ENCODE data around the gene WWC2. TPM values are rescaled to one million over a fixed set of nuclear protein-coding genes. Genes with fewer than 3 reads are reported as not detected.

The WWC2 gene
- total and polyA plus RNA-seq, 2 donors (not counting 3 experiments of a cell fraction or from before 2014, with no cell fraction given): 12.9 to 52.2 TPM

GRCh38 chr4:183144787-183145186 is 45.7 kb downstream of the WWC2 start:
- H3K9ac ChIP-seq (replicated peaks; ENCODE audit: extremely low read depth, insufficient read depth, low read length): no peak overlapping the region
- no peaks in the 10 kb centered on the region for H3K36me3 ChIP-seq (ENCODE audit: control insufficient read depth in 2 of 2, extremely low read depth in 1 of 2, insufficient read depth in 2 of 2, low read length in 2 of 2)
- H2AFZ ChIP-seq (ENCODE audit: low read depth, low read length): no peak overlapping the region
- no peak for TF ChIP-seq EZH2 (IDR thresholded peaks at IDR 0.05; ENCODE audit: borderline replicate concordance, low read depth, low read length, severe bottlenecking)
- TF ChIP-seq MAX (IDR thresholded peaks at IDR 0.05; ENCODE audit: insufficient read depth, insufficient read length): no peak
- no peak for TF ChIP-seq POLR2A (IDR thresholded peaks at IDR 0.05; ENCODE audit: low read depth, low read length)
- no peak for TF ChIP-seq FOS (IDR thresholded peaks at IDR 0.05; ENCODE audit: borderline replicate concordance, insufficient read depth, low read length)
- no peak for TF ChIP-seq MYC (IDR thresholded peaks at IDR 0.05; ENCODE audit: low read depth, low read length)
- H3K9me3 ChIP-seq (replicated peaks; ENCODE audit: control insufficient read depth, insufficient read depth, low read length): no peaks in the 10 kb centered on the region
- H3K79me2 ChIP-seq (ENCODE audit: control insufficient read depth, insufficient read depth, low read length): peaks cover 62% of the 10 kb centered on the region
- peaks cover 10% of the 10 kb centered on the region for H3K4me1 ChIP-seq (ENCODE audit: control insufficient read depth, extremely low read depth, insufficient read depth, low read length)
- intact Hi-C loops (cut with micrococcal nuclease): loop anchor here (2.0 kb wide), 1 partner anchor 44 kb away; no protein-coding TSS in a partner anchor
- H3K9me1 ChIP-seq (replicated peaks; ENCODE audit: control insufficient read depth, extremely low read depth, insufficient read depth, low read length): no peaks in the 10 kb centered on the region
- H3K27ac ChIP-seq (ENCODE audit: insufficient read depth, low read depth, low read length): no peak overlapping the region
- FAIRE-seq: no peak
- H4K20me1 ChIP-seq (replicated peaks; ENCODE audit: control insufficient read depth, extremely low read depth, insufficient read depth, low read length): no peaks in the 10 kb centered on the region
- no peaks in the 10 kb centered on the region for H3K27me3 ChIP-seq (ENCODE audit: control insufficient read depth in 2 of 2, insufficient read depth in 2 of 2, low read length in 2 of 2)
- no peak overlapping the region for H3K4me3 ChIP-seq (replicated peaks in 1 of 3; ENCODE audit: insufficient read depth in 1 of 3, low read depth in 1 of 3, low read length in 3 of 3)
- BruUV-seq (replicated peaks): no TSS peak
- no peak for DNase-seq (ENCODE audit: low read depth, low spot score)
- no peak overlapping the region for H3K4me2 ChIP-seq (ENCODE audit: insufficient read depth, low read length)
- ChIA-PET POLR2A (no interaction called here), CTCF (interaction anchor here (1.5 kb wide), 2 partner anchors 7 to 33 kb away, joined by 3 read pairs; no protein-coding TSS in a partner anchor)
- dilution Hi-C loops (cut with MboI; ENCODE audit: extremely low pct_ligation_motif_present, low sequenced_read_pairs): no loop called here

GRCh38 chr4:183145773-183146172 is 46.7 kb downstream of the WWC2 start:
- ChIA-PET POLR2A (no interaction called here), CTCF (interaction anchor here (1.1 to 1.5 kb wide), 3 partner anchors 8 to 72 kb away, joined by 3 read pairs; no protein-coding TSS in a partner anchor)
- no peaks in the 10 kb centered on the region for H3K9me3 ChIP-seq (replicated peaks; ENCODE audit: control insufficient read depth, insufficient read depth, low read length)
- intact Hi-C loops (cut with micrococcal nuclease) (loop anchor here (2.0 kb wide), 1 partner anchor 45 kb away; no protein-coding TSS in a partner anchor), dilution Hi-C loops (cut with MboI; ENCODE audit: extremely low pct_ligation_motif_present, low sequenced_read_pairs) (no loop called here)
- H3K27me3 ChIP-seq (ENCODE audit: control insufficient read depth in 2 of 2, insufficient read depth in 2 of 2, low read length in 2 of 2): no peaks in the 10 kb centered on the region
- H3K27ac ChIP-seq (ENCODE audit: insufficient read depth, low read depth, low read length): no peak overlapping the region
- no peak overlapping the region for H3K4me3 ChIP-seq (replicated peaks in 1 of 3; ENCODE audit: insufficient read depth in 1 of 3, low read depth in 1 of 3, low read length in 3 of 3)
- H4K20me1 ChIP-seq (replicated peaks; ENCODE audit: control insufficient read depth, extremely low read depth, insufficient read depth, low read length): no peaks in the 10 kb centered on the region
- peaks cover 59% of the 10 kb centered on the region for H3K79me2 ChIP-seq (ENCODE audit: control insufficient read depth, insufficient read depth, low read length)
- H3K4me2 ChIP-seq (ENCODE audit: insufficient read depth, low read length): no peak overlapping the region
- TF ChIP-seq MAX (IDR thresholded peaks at IDR 0.05; ENCODE audit: insufficient read depth, insufficient read length): no peak
- no peak for TF ChIP-seq MYC (IDR thresholded peaks at IDR 0.05; ENCODE audit: low read depth, low read length)
- TF ChIP-seq POLR2AphosphoS5 (IDR thresholded peaks at IDR 0.05; ENCODE audit: insufficient read depth, low read depth, low read length): no peak
- no peak for TF ChIP-seq POLR2A (IDR thresholded peaks at IDR 0.05; ENCODE audit: low read depth, low read length)
- TF ChIP-seq EZH2 (IDR thresholded peaks at IDR 0.05; ENCODE audit: borderline replicate concordance, low read depth, low read length, severe bottlenecking): no peak
- no peak for TF ChIP-seq GATA2 (IDR thresholded peaks at IDR 0.05; ENCODE audit: insufficient read depth, insufficient read length, low read depth, low read length)
- TF ChIP-seq CTCF (IDR thresholded peaks at IDR 0.05; ENCODE audit: extremely low read depth in 1 of 2, insufficient read depth in 1 of 2, low read depth in 1 of 2, low read length in 2 of 2): no peak
- FAIRE-seq (no peak), DNase-seq (ENCODE audit: low read depth, low spot score) (no peak)
- peaks cover 5% of the 10 kb centered on the region for H3K4me1 ChIP-seq (ENCODE audit: control insufficient read depth, extremely low read depth, insufficient read depth, low read length)
- no peaks in the 10 kb centered on the region for H3K9me1 ChIP-seq (replicated peaks; ENCODE audit: control insufficient read depth, extremely low read depth, insufficient read depth, low read length)
- H3K9ac ChIP-seq (replicated peaks; ENCODE audit: extremely low read depth, insufficient read depth, low read length): no peak overlapping the region
- no TSS peak for BruUV-seq (replicated peaks)
- H3K36me3 ChIP-seq (ENCODE audit: control insufficient read depth in 2 of 2, extremely low read depth in 1 of 2, insufficient read depth in 2 of 2, low read length in 2 of 2): no peaks in the 10 kb centered on the region
- no peak overlapping the region for H2AFZ ChIP-seq (ENCODE audit: low read depth, low read length)

Measured in endothelial cell of umbilical vein (primary cell).